ENCODE data around the gene PKD1. TPM values are rescaled to one million over a fixed set of nuclear protein-coding genes. Genes with fewer than 3 reads are reported as not detected.
A peak's percentile ranks its signal among the peaks of the same experiment; 100 is the strongest.

PKD1 gene
- total and polyA plus RNA-seq, 3 donors from 2014 or later: 83.4 to 337 (median 323) TPM

GRCh38 chr16:2047330-2048115 is 88.2 kb downstream of the PKD1 start, which contains the start of the genes NTHL1 and TSC2:
Gene NTHL1 (minus strand): TSS chr16:2047834. CDS start chr16:2047823, 11 bp downstream.
Gene TSC2 (plus strand): TSS chr16:2047985. CDS start chr16:2048616, 631 bp downstream.
- peak within 1 kb of the TSS in 1 of 2 donors; percentile 65 for H3K27ac ChIP-seq
- TF ChIP-seq POLR2A (IDR thresholded peaks at IDR 0.05) (no peak), CTCF (IDR thresholded peaks at IDR 0.05) (peak; percentile 29 to 51 (median 50))
- H3K9me3 ChIP-seq: no peaks in the 10 kb centered on the region
- peak within 1 kb of the TSS; percentile 80 to 96 for H3K4me3 ChIP-seq
- H3K27me3 ChIP-seq: no peaks in the 10 kb centered on the region
- 0% methylated on average over 6 to 60 of the region's 81 CpGs for whole genome bisulfite sequencing, 2 donors
- peaks cover 23% of the 10 kb centered on the region for H3K4me1 ChIP-seq
- H3K36me3 ChIP-seq (ENCODE audit: low read depth, missing control alignments): no peaks in the 10 kb centered on the region
- peak; percentile 98 for DNase-seq
- intact Hi-C loops (cut with DNase I; ENCODE audit: low total_unique reads): no loop called here

GRCh38 chr16:2046893-2047329 is 88.8 kb downstream of the PKD1 start:
- Histone ChIP-seq H3K4me3 (peak overlapping the region; percentile 80 to 96), H3K27me3 (no peaks in the 10 kb centered on the region), H3K9me3 (no peaks in the 10 kb centered on the region), H3K4me1 (peaks cover 29% of the 10 kb centered on the region), H3K36me3 (ENCODE audit: low read depth, missing control alignments) (no peaks in the 10 kb centered on the region), H3K27ac (peak overlapping the region in 1 of 2 donors; percentile 60)
- intact Hi-C loops (cut with DNase I; ENCODE audit: low total_unique reads): no loop called here
- WGBS, 2 donors: 14 to 20% methylated on average over 5 to 8 of the region's 8 CpGs
- no peak for DNase-seq
- TF ChIP-seq CTCF (IDR thresholded peaks at IDR 0.05): no peak
- no peak for TF ChIP-seq POLR2A (IDR thresholded peaks at IDR 0.05)

GRCh38 chr16:2045965-2046892 is 89.5 kb downstream of the PKD1 start:
- no peak overlapping the region for H3K27ac ChIP-seq
- TF ChIP-seq CTCF (IDR thresholded peaks at IDR 0.05) (no peak), POLR2A (IDR thresholded peaks at IDR 0.05) (no peak)
- H3K4me3 ChIP-seq: no peak overlapping the region
- H3K27me3 ChIP-seq: no peaks in the 10 kb centered on the region
- H3K4me1 ChIP-seq: peaks cover 31% of the 10 kb centered on the region
- H3K9me3 ChIP-seq: no peaks in the 10 kb centered on the region
- intact Hi-C loops (cut with DNase I; ENCODE audit: low total_unique reads): no loop called here
- DNase-seq: no peak
- WGBS, 2 donors: 86% methylated on average over 21 of the region's 21 CpGs
- H3K36me3 ChIP-seq (ENCODE audit: low read depth, missing control alignments): no peaks in the 10 kb centered on the region

- intact Hi-C loops (cut with DNase I; ENCODE audit: low total_unique reads): no loop called here
- no peak for TF ChIP-seq POLR2A (IDR thresholded peaks at IDR 0.05)
- TF ChIP-seq CTCF (IDR thresholded peaks at IDR 0.05): no peak
- Histone ChIP-seq H3K4me1 (peaks cover 47% of the 10 kb centered on the region), H3K4me3 (no peak overlapping the region), H3K27me3 (no peaks in the 10 kb centered on the region), H3K9me3 (no peaks in the 10 kb centered on the region), H3K27ac (no peak overlapping the region), H3K36me3 (ENCODE audit: low read depth, missing control alignments) (no peaks in the 10 kb centered on the region)
- WGBS, 2 donors: 96% methylated on average over 22 of the region's 22 CpGs; no CpG with 5 or more reads in 1 of the 2 donors
- no peak for DNase-seq
These were observed 91.2 kb downstream of the PKD1 start for GRCh38 chr16:2044541-2044940.
